T-helper 17 cell (primary cell): ENCODE data around the gene PRKCH. TPM values are rescaled to one million over a fixed set of nuclear protein-coding genes. Genes with fewer than 3 reads are reported as not detected.

Experiments used
- ATAC-seq: fragments of 150-1000 bp; cut with Tn5 transposase; 2 replicates; pipeline ENCODE4 v1.10.0; 2021; ENCODE audit warnings: mild to moderate bottlenecking, moderate library complexity
- DNase-seq, 3 donors: peaks; one replicate each; pipeline versions ENCODE4 v3.0.0 to v3.0.0-alpha.2; 2020 to 2021
- H3K9me3 ChIP-seq: one replicate; pipeline ENCODE4 v1.7.0; 2013; ENCODE audit warnings: low read length, mild to moderate bottlenecking; ENCODE audit not compliant: control insufficient read depth, poor library complexity, severe bottlenecking
- H3K27ac Mint-ChIP-seq: one replicate; pipeline ENCODE4 v1.8.0; 2022; ENCODE audit warnings: mild to moderate bottlenecking, moderate library complexity, mixed read lengths
- H3K27me3 Mint-ChIP-seq: one replicate; pipeline ENCODE4 v1.8.0; 2022; ENCODE audit warnings: mixed read lengths
- H3K36me3 Mint-ChIP-seq: one replicate; pipeline ENCODE4 v1.8.0; 2022; ENCODE audit warnings: low read depth, mixed read lengths
- H3K4me1 Mint-ChIP-seq: one replicate; pipeline ENCODE4 v1.8.0; 2022; ENCODE audit warnings: mild to moderate bottlenecking, mixed read lengths
- H3K4me3 Mint-ChIP-seq: one replicate; pipeline ENCODE4 v1.8.0; 2022; ENCODE audit warnings: mild to moderate bottlenecking, moderate library complexity, mixed read lengths
- total RNA-seq, 4 donors: library from RNA in 2 of 4; stranded (reverse) in 2 of 4; gene quantifications; one replicate each; pipeline ENCODE4 v1.2.3 and lab custom pipeline; 2022 to 2026

The PRKCH gene
- total RNA-seq, 2 donors from 2014 or later = 328 to 342 TPM

DNA sequence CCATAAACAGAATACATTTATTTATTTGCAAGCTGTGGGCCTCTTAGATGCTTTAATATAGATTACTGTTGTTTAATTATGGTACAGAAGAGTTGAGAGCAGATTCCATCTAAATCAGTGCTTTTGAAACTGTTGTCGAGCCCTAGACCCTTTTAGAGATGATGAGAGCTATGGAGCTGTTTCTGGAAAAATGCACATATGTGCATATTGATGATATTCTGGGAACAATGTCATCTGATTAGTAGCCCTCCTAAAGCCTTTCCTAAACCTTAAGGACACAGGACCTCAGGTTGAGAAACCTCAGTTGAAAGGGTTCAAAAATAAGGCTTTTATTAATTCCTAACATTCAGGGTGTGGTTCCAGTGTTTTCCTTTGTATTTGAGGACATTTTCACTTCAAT, 11.7 kb downstream of the PRKCH start:
- Mint-ChIP-seq H3K36me3 (peaks cover 12% of the 10 kb centered on the region), H3K4me3 (peak overlapping the region; percentile 91), H3K4me1 (peaks cover 72% of the 10 kb centered on the region), H3K27ac (peak overlapping the region; percentile 100), H3K27me3 (no peaks in the 10 kb centered on the region)
- DNase-seq = no peak
- ATAC-seq = no peak
- H3K9me3 ChIP-seq = no peaks in the 10 kb centered on the region

DNA sequence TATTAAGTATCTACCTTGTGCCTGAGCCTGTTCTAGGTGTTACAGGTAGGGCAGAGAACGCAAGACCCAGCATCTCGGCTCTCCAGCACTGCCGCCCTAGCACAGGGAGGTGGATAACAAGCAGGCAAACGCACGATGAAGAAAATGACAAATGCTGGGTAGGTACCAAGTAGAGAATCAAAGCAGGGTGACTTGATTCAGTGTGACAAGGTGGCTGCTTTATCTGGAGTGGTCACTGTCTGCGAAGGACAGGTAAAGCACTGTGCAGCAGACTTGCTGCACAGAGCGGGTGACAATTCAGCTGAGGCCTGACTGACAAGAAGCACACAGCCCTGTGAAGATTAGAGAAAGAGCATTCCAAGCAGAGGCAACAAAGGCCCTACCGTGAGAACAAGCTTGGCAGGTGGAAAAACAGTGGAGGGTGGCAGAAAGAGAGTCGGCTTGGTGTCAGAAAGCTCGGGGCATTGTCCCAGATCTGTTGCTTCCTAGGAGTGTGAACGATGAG, 12.9 kb downstream of the PRKCH start:
- H3K36me3 Mint-ChIP-seq = peaks cover 12% of the 10 kb centered on the region
- no peaks in the 10 kb centered on the region for H3K9me3 ChIP-seq
- H3K27me3 Mint-ChIP-seq = no peaks in the 10 kb centered on the region
- DNase-seq (peak in 1 of 3 donors; percentile 32), ATAC-seq (peak; percentile 12)
- H3K4me3 Mint-ChIP-seq = peak overlapping the region; percentile 93
- peaks cover 72% of the 10 kb centered on the region for H3K4me1 Mint-ChIP-seq
- peak overlapping the region; percentile 100 for H3K27ac Mint-ChIP-seq

DNA sequence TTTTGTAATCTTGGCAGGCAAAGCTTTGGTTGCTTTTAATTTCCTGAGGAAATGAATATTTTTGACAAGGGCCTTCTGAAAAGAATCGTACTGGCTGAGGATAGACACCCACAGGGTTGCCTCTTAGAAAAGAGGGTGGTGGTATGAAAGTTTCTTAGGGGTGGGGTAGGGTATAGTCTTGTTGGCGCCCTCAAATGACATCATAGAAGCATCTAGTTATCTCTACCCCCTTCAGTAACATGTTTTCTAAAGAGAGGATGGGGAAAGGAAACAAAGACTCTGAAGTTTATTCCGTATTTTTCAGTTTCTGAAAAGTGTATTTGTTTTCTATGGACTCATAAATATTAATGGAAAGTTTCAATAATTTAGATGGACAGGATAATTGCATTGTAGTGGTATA, 13.7 kb downstream of the PRKCH start:
- Mint-ChIP-seq H3K4me3 (peak overlapping the region; percentile 70), H3K36me3 (peaks cover 8% of the 10 kb centered on the region), H3K27ac (peak overlapping the region; percentile 100), H3K4me1 (peaks cover 66% of the 10 kb centered on the region), H3K27me3 (no peaks in the 10 kb centered on the region)
- DNase-seq = no peak
- H3K9me3 ChIP-seq = no peaks in the 10 kb centered on the region
- ATAC-seq = no peak

DNA sequence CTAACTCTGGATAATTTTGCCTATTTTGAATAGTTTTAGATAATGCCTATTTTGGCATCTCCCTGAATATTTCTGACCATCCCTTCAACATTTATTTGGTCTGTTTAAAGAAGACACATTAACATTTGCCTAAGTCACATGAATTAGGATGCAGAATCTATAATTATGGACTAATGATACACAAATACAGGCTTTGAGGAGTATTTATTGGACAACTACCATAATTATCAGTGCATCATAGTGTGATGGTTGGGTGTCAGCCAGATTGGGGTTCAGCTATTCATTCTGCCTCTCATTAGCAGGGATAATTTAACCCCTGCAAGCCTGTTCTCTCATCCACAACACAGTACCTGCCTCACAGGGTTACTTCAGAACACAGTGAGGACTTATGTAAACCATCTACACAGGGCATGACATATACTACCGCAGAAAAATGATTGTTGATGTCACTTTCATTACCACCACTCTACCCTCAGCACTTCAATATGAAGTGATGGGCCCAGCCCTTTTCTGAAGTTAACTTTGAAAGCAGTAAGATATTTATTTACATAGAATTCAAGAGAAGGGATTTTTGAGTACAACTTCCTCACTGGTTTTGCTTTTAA, 14.4 kb downstream of the PRKCH start:
- H3K4me3 Mint-ChIP-seq = peak overlapping the region; percentile 70
- ATAC-seq (peak; percentile 68), DNase-seq (no peak)
- peaks cover 9% of the 10 kb centered on the region for H3K36me3 Mint-ChIP-seq
- H3K4me1 Mint-ChIP-seq = peaks cover 67% of the 10 kb centered on the region
- H3K27me3 Mint-ChIP-seq = no peaks in the 10 kb centered on the region
- no peaks in the 10 kb centered on the region for H3K9me3 ChIP-seq
- H3K27ac Mint-ChIP-seq = peak overlapping the region; percentile 100

DNA sequence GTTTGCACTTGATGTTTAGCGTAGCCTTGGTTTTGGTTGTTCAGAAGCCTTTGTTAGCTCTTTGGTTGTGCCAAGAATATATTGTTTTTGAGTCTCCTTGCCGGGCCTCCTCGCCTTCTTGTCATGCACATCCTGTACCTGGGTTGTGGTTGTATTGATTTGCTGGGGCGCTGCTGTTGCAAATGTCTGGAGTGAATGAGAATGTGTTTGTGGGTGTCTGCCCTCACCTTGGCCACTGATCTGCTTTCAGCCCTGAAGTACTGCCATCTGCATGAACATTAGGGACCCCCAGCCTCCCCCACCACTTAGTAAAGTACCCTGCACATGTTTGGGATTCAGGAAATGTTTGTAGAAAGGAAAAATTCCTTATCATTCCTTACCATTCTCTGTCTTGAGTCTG, 16.5 kb downstream of the PRKCH start:
- Mint-ChIP-seq H3K4me1 (peaks cover 73% of the 10 kb centered on the region), H3K36me3 (peaks cover 9% of the 10 kb centered on the region), H3K27me3 (no peaks in the 10 kb centered on the region), H3K27ac (peak overlapping the region; percentile 100), H3K4me3 (peak overlapping the region; percentile 83)
- DNase-seq = peak; percentile 32 to 63 (median 61)
- peak; percentile 71 for ATAC-seq
- no peaks in the 10 kb centered on the region for H3K9me3 ChIP-seq

DNA sequence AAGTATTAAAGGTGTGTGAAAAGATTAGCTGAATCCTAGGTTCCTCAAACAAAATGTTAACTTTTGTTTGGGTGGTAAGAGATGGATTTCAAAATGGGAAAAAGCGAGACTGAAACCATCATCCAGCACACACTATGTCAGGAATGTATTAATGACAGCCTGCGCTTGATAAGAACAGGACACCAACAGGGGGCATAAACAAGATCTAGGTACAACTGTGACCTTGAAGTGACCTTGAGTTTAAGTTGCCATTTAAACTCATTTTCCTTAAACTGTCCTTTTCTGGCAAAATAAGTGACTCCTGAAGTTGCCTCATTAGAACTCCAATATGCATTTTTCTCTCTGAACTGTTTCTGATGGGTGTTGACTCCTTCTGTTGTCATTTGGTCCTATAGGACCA, 17.1 kb downstream of the PRKCH start:
- no peak for ATAC-seq

DNA sequence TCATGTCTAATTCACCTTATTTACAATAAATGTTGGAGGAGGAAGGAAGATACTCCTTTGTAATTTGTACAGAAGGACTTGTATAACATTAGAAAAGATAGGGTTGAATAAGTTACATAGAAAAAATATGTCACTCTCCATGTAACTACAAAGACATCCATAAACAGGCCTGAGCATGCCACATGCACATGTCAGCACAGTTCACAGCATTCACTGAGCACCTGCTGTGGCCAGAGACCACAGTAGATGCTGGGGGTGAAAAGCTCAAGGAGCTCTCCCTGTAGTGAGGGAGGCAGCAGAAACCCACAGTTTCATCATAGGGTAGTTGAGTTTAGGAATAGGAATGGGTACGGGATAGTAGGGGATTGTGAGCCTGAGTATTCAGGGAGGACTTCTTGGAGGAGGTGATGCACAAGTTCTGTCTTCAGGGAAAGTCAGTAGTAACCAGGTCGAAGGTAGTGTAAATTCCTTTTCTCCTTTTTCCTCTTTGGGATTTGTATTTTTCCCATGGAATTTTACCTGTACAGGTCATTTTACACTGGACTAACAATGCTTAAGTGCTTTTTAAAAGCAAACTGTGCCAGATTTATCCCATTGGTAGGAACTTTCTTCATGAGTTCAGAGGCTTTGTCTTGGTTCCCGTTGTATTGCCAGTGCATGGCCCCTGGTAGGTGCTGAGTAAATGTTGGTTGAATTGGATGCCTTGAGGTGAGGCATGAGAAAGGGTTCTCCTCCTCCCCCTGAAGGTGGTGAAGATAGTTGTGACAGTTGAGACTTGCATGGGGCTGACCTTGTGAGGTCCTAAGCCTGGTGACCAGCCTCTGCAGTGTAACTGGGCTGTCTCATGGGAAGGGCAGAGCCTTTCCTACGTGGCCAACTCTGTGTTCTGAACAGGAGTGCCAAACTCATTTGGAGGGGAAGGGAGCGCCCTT, 20.2 kb downstream of the PRKCH start:
- Mint-ChIP-seq H3K36me3 (peaks cover 10% of the 10 kb centered on the region), H3K4me1 (peaks cover 74% of the 10 kb centered on the region), H3K27me3 (no peaks in the 10 kb centered on the region), H3K4me3 (peak overlapping the region; percentile 72), H3K27ac (peak overlapping the region; percentile 100)
- no peaks in the 10 kb centered on the region for H3K9me3 ChIP-seq
- ATAC-seq (no peak), DNase-seq (no peak)

More for the DNA sequence above, 17.1 kb downstream of the PRKCH start:
- H3K36me3 Mint-ChIP-seq = peaks cover 9% of the 10 kb centered on the region
- no peaks in the 10 kb centered on the region for H3K27me3 Mint-ChIP-seq
- peak overlapping the region; percentile 83 for H3K4me3 Mint-ChIP-seq
- H3K4me1 Mint-ChIP-seq = peaks cover 71% of the 10 kb centered on the region
- H3K9me3 ChIP-seq = no peaks in the 10 kb centered on the region
- no peak for DNase-seq
- H3K27ac Mint-ChIP-seq = peak overlapping the region; percentile 100

DNA sequence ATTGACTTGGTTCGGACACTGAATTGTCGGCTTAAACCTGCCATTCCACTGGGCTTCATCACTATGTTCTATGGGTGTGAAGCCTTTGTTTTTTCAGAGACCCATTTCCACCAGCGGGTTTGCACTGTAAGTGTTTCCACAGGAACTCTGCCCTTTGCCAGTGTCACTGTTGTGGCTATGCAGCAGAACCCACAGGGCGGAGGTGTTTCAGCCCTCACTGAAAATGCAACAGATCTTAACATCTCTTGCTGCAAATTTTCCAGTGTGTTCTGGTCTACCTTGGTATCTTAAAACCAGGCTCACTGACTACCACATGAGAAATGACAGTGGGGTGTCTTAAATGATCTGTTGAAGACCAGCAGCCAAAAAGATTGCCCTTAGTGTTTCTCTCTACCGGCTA, 21.1 kb downstream of the PRKCH start:
- no peaks in the 10 kb centered on the region for H3K9me3 ChIP-seq
- DNase-seq = peak; percentile 38 to 65 (median 61)
- Mint-ChIP-seq H3K4me3 (peak overlapping the region; percentile 72), H3K4me1 (peaks cover 79% of the 10 kb centered on the region), H3K36me3 (peaks cover 10% of the 10 kb centered on the region), H3K27me3 (no peaks in the 10 kb centered on the region), H3K27ac (peak overlapping the region; percentile 100)
- ATAC-seq = peak; percentile 71

DNA sequence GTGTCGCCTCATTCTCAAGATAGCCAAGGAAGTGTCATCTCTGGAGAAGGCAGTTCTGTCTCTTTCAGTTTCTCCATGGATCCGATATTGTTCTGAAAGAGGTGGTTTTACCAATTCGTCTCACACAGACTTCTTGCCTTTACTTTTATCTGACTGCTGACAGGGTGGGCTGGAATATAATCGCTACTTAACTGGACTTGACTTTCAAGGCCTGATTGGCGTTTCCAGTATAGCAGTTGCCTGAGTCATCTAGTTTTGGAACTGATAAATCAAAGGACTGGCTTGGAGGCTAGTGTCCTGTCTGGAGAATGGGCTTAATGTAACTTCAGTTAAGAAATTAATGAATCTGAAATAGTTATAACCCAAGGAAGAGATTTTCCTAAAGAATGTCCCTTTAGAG, 21.6 kb downstream of the PRKCH start:
- ATAC-seq (no peak), DNase-seq (no peak)
- Mint-ChIP-seq H3K4me3 (peak overlapping the region; percentile 72), H3K27ac (peak overlapping the region; percentile 100), H3K36me3 (peaks cover 7% of the 10 kb centered on the region), H3K27me3 (no peaks in the 10 kb centered on the region), H3K4me1 (peaks cover 79% of the 10 kb centered on the region)
- no peaks in the 10 kb centered on the region for H3K9me3 ChIP-seq

DNA sequence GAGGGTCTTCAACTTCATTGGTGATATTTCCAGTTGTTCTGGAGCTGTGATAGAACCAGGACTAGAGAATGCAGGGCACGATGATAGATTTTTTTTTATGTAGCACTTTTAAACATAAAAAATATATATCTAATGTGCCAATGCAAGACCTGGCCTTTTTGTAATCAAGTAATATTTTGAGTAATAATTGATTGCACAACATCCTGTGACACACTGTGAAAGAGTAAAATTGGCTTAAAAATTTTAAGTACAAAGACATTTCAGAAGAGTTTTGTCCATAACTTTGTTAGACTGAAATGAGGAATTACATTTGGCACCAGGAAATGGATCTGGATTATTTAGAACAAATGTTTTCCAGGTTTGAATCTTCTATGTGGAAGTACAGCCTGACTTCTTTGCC, 22.1 kb downstream of the PRKCH start:
- Mint-ChIP-seq H3K27ac (peak overlapping the region; percentile 100), H3K27me3 (no peaks in the 10 kb centered on the region), H3K4me1 (peaks cover 79% of the 10 kb centered on the region), H3K36me3 (peaks cover 7% of the 10 kb centered on the region), H3K4me3 (peak overlapping the region; percentile 88)
- DNase-seq (no peak), ATAC-seq (no peak)
- no peaks in the 10 kb centered on the region for H3K9me3 ChIP-seq

DNA sequence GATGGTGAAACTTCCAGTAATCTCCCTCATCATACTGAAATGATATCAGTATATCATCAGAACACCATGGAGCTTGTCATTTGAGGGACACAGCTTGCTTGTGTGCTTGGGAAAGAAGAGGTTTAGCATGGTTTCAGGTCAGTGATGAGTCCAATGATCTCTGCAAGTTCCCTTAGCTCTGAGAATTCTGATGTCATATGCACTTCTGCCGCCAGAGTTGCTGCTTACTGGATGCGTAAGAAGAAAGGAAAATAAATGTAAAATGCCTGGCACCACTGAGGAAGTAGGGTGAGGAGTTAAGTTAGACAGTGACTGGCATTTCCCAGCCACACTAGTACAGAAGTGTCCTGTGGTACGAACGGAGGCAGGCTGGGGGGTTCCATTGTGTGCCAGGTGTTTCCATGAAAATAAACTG, 22.6 kb downstream of the PRKCH start:
- Mint-ChIP-seq H3K4me1 (peaks cover 82% of the 10 kb centered on the region), H3K27ac (peak overlapping the region; percentile 100), H3K36me3 (peaks cover 7% of the 10 kb centered on the region), H3K4me3 (peak overlapping the region; percentile 88), H3K27me3 (no peaks in the 10 kb centered on the region)
- H3K9me3 ChIP-seq = no peaks in the 10 kb centered on the region
- ATAC-seq = peak; percentile 43
- no peak for DNase-seq

DNA sequence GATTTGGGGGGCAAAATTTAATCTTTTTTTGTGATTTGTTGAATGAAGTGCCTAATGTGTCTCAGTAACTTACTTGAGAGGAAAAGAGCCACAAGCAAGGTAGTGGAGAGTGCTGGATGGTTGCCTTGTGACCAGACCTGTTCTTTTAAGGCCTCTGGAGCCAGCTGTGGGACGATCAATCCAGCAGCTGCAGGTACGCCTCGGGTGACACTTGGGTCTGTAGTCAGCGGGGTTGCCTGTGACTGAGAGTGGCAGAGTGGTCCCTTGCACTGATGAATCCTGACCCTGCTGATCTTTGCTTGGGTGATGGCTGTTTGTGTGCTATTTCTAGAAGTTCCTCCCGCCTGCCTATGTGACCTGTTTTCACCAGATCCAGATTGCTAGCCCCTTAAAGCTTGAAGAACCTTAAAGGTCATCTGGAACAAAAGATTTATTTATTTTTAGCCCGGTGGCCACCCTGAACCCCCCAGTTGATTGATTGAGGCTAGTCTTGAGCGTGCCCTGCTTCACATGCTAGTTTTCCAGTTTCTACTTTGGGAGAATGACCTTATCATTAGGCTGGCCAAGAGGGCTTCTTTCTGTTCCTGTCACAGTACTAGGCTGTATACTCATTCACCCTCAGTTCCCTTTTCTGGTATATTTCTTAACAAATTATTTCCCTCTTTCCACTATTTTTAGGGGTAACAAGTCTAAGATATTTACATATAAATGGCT, 23.2 kb downstream of the PRKCH start:
- Mint-ChIP-seq H3K36me3 (peaks cover 7% of the 10 kb centered on the region), H3K4me3 (peak overlapping the region; percentile 88), H3K4me1 (peaks cover 86% of the 10 kb centered on the region), H3K27me3 (no peaks in the 10 kb centered on the region), H3K27ac (peak overlapping the region; percentile 100)
- DNase-seq (no peak), ATAC-seq (peak; percentile 7)
- no peaks in the 10 kb centered on the region for H3K9me3 ChIP-seq

DNA sequence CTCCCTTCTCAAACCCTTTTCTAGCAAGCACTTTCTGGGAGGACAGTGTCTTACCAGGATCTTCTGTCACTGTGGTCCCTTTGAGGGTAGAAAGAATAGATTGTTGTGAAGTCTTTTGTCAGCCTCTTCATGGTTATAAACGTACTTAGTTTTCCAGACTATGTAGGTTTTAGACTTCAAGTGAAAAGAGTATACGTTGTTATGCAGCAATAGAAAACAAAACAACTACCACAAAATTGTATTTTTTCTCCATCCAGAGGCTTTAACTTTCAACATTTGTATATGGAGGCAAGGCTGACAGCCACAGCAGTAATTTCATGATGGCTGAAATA, 23.7 kb downstream of the PRKCH start:
- Mint-ChIP-seq H3K4me3 (peak overlapping the region; percentile 88), H3K27ac (peak overlapping the region; percentile 100), H3K4me1 (peaks cover 89% of the 10 kb centered on the region), H3K36me3 (peaks cover 5% of the 10 kb centered on the region), H3K27me3 (no peaks in the 10 kb centered on the region)
- no peak for DNase-seq
- no peaks in the 10 kb centered on the region for H3K9me3 ChIP-seq
- no peak for ATAC-seq
